HFFc6 (cell line): ENCODE data around the gene SPIC. TPM values are rescaled to one million over a fixed set of nuclear protein-coding genes. Genes with fewer than 3 reads are reported as not detected.

Experiments
- DNase-seq: peaks from one replicate; pipeline ENCODE4 v3.0.0-alpha.2; 2018
- H3K27ac Mint-ChIP-seq: 2 replicates; pipeline ENCODE4 v1.8.0; 2020; ENCODE audit warnings: mild to moderate bottlenecking, mixed read lengths
- H3K27me3 Mint-ChIP-seq: 2 replicates; pipeline ENCODE4 v1.8.0; 2021; ENCODE audit warnings: mild to moderate bottlenecking, moderate library complexity, mixed read lengths; ENCODE audit not compliant: insufficient read depth
- H3K36me3 Mint-ChIP-seq: 2 replicates; pipeline ENCODE4 v1.8.0; 2021; ENCODE audit warnings: low read depth, mixed read lengths
- H3K4me1 Mint-ChIP-seq: 2 replicates; pipeline ENCODE4 v1.8.0; 2020; ENCODE audit warnings: low read depth, mixed read lengths
- H3K4me3 Mint-ChIP-seq: 2 replicates; pipeline ENCODE4 v1.8.0; 2020; ENCODE audit warnings: mild to moderate bottlenecking, moderate library complexity, mixed read lengths
- H3K9me3 Mint-ChIP-seq: 2 replicates; pipeline ENCODE4 v1.8.0; 2020; ENCODE audit warnings: mild to moderate bottlenecking, mixed read lengths
- CTCF ChIP-seq: fragments of 200-600 bp; sonication (generic); IDR thresholded peaks from 2 replicates; pipeline ENCODE4 v1.5.0; 2021; ENCODE audit warnings: antibody characterized with exemption, mild to moderate bottlenecking
- total RNA-seq, 6 experiments: library from RNA; stranded (reverse); fragmentation: NEBNext Ultra II Directional; extraction: Animal tissue kit (Norgen Biotek cat#: 25700); gene quantifications; 2 replicates in 1 of 6; 3 replicates in 5 of 6; pipeline ENCODE4 v1.2.3, GENCODE V29; 2021

Gene SPIC
- total RNA-seq, 6 experiments from 2014 or later: not detected

- no peak for TF ChIP-seq CTCF
- H3K4me3 Mint-ChIP-seq: no peak overlapping the region
- no peaks in the 10 kb centered on the region for H3K9me3 Mint-ChIP-seq
- no peaks in the 10 kb centered on the region for H3K36me3 Mint-ChIP-seq
- DNase-seq: no peak
- H3K4me1 Mint-ChIP-seq: no peaks in the 10 kb centered on the region
- H3K27ac Mint-ChIP-seq: no peak overlapping the region
- H3K27me3 Mint-ChIP-seq: peaks cover 2% of the 10 kb centered on the region
Observed at GRCh38 chr12:101475751-101476305, 692 bp downstream of the SPIC start.

- Mint-ChIP-seq H3K4me3 (no peak overlapping the region), H3K9me3 (no peaks in the 10 kb centered on the region), H3K4me1 (peaks cover under 1% of the 10 kb centered on the region; the same call in 1 of the 2 replicates), H3K36me3 (no peaks in the 10 kb centered on the region), H3K27me3 (no peaks in the 10 kb centered on the region; the same call in 1 of the 2 replicates), H3K27ac (no peak overlapping the region)
- no peak for TF ChIP-seq CTCF
- no peak for DNase-seq
Observed at GRCh38 chr12:101480849-101481248, 5.7 kb downstream of the SPIC start.

GRCh38 chr12:101485021-101485420 is 9.9 kb downstream of the SPIC start:
- H3K27me3 Mint-ChIP-seq: no peaks in the 10 kb centered on the region; the same call in 1 of the 2 replicates
- peaks cover 7% of the 10 kb centered on the region; the same call in 1 of the 2 replicates for H3K4me1 Mint-ChIP-seq
- no peaks in the 10 kb centered on the region for H3K36me3 Mint-ChIP-seq
- H3K9me3 Mint-ChIP-seq: no peaks in the 10 kb centered on the region; the same call in 1 of the 2 replicates
- H3K27ac Mint-ChIP-seq: no peak overlapping the region
- TF ChIP-seq CTCF: no peak
- DNase-seq: no peak
- H3K4me3 Mint-ChIP-seq: peak overlapping the region; percentile 69; the same call in 1 of the 2 replicates

GRCh38 chr12:101488469-101488868 is 13.3 kb downstream of the SPIC start:
- no peak for DNase-seq
- H3K4me3 Mint-ChIP-seq: no peak overlapping the region
- H3K36me3 Mint-ChIP-seq: no peaks in the 10 kb centered on the region
- H3K27me3 Mint-ChIP-seq: no peaks in the 10 kb centered on the region; the same call in 1 of the 2 replicates
- no peak overlapping the region for H3K27ac Mint-ChIP-seq
- H3K4me1 Mint-ChIP-seq: peaks cover 7% of the 10 kb centered on the region; the same call in 1 of the 2 replicates
- no peak for TF ChIP-seq CTCF
- H3K9me3 Mint-ChIP-seq: peaks cover 4% of the 10 kb centered on the region; the same call in 1 of the 2 replicates

GRCh38 chr12:101490286-101490920 is 15.3 kb downstream of the SPIC start:
- no peaks in the 10 kb centered on the region for H3K36me3 Mint-ChIP-seq
- no peak for TF ChIP-seq CTCF
- DNase-seq: no peak
- H3K4me1 Mint-ChIP-seq: peaks cover 7% of the 10 kb centered on the region; the same call in 1 of the 2 replicates
- H3K27me3 Mint-ChIP-seq: peaks cover 3% of the 10 kb centered on the region
- peaks cover 4% of the 10 kb centered on the region; the same call in 1 of the 2 replicates for H3K9me3 Mint-ChIP-seq
- H3K27ac Mint-ChIP-seq: no peak overlapping the region
- H3K4me3 Mint-ChIP-seq: no peak overlapping the region
